ENCODE measurements around the gene RTTN.

RTTN gene

GRCh38 chr18:70127359-70127758 is 78.1 kb downstream of the RTTN start (continued):
- no peak for TF ChIP-seq BACH2 (CRISPR knock-in tag; IDR thresholded peaks at IDR 0.05; ENCODE audit: borderline replicate concordance)
- TF ChIP-seq GLIS3 (CRISPR knock-in tag; IDR thresholded peaks at IDR 0.05) = no peak
- TF ChIP-seq ZC3H10 (CRISPR knock-in tag; IDR thresholded peaks at IDR 0.05) = no peak
- no peak for TF ChIP-seq RARB (CRISPR knock-in tag; IDR thresholded peaks at IDR 0.05)
- no peak for TF ChIP-seq PPARA (CRISPR knock-in tag; IDR thresholded peaks at IDR 0.05; ENCODE audit: borderline replicate concordance)
- no peak for TF ChIP-seq ZNF8 (CRISPR knock-in tag; IDR thresholded peaks at IDR 0.05)
- no peak for TF ChIP-seq SNAI2 (CRISPR knock-in tag; IDR thresholded peaks at IDR 0.05)
- no peak for TF ChIP-seq TCF4 (CRISPR knock-in tag; IDR thresholded peaks at IDR 0.05; ENCODE audit: borderline replicate concordance)
- TF ChIP-seq CREB5 (CRISPR knock-in tag; IDR thresholded peaks at IDR 0.05; ENCODE audit: low read depth) = no peak
- TF ChIP-seq ARNTL (CRISPR knock-in tag; IDR thresholded peaks at IDR 0.05; ENCODE audit: borderline replicate concordance, low read depth) = no peak
- TF ChIP-seq PATZ1 (CRISPR knock-in tag; IDR thresholded peaks at IDR 0.05; ENCODE audit: borderline replicate concordance) = no peak
- TF ChIP-seq TOX (CRISPR knock-in tag; IDR thresholded peaks at IDR 0.05; ENCODE audit: borderline replicate concordance) = no peak

- TF ChIP-seq ESRRG (CRISPR knock-in tag; IDR thresholded peaks at IDR 0.05) (no peak), TCF4 (CRISPR knock-in tag; IDR thresholded peaks at IDR 0.05; ENCODE audit: borderline replicate concordance) (peak; percentile 79), ZNF565 (CRISPR knock-in tag; conservative IDR thresholded peaks at IDR 0.05; ENCODE audit: low read depth) (no peak), OSR1 (CRISPR knock-in tag; IDR thresholded peaks at IDR 0.05) (no peak), TSHZ2 (CRISPR knock-in tag; IDR thresholded peaks at IDR 0.05) (peak; percentile 56; the same call in 1 of the 2 replicates)
- ATAC-seq = no peak
These were observed 78.7 kb downstream of the RTTN start for GRCh38 chr18:70126832-70127231.

- TF ChIP-seq TOX (CRISPR knock-in tag; IDR thresholded peaks at IDR 0.05; ENCODE audit: borderline replicate concordance) (no peak), PATZ1 (CRISPR knock-in tag; IDR thresholded peaks at IDR 0.05; ENCODE audit: borderline replicate concordance) (no peak), ZFP3 (CRISPR knock-in tag; IDR thresholded peaks at IDR 0.05) (no peak)
- ATAC-seq = no peak
These were observed 81.3 kb downstream of the RTTN start for GRCh38 chr18:70124139-70124538.

GRCh38 chr18:70121842-70122241 is 83.6 kb downstream of the RTTN start:
- TF ChIP-seq ZFP30 (CRISPR knock-in tag; IDR thresholded peaks at IDR 0.05) (no peak), ESRRG (CRISPR knock-in tag; IDR thresholded peaks at IDR 0.05) (no peak), OSR1 (CRISPR knock-in tag; IDR thresholded peaks at IDR 0.05) (no peak), RARB (CRISPR knock-in tag; IDR thresholded peaks at IDR 0.05) (no peak), ZFP3 (CRISPR knock-in tag; IDR thresholded peaks at IDR 0.05) (no peak), TCF4 (CRISPR knock-in tag; IDR thresholded peaks at IDR 0.05; ENCODE audit: borderline replicate concordance) (no peak), TSHZ2 (CRISPR knock-in tag; IDR thresholded peaks at IDR 0.05) (no peak), TOX (CRISPR knock-in tag; IDR thresholded peaks at IDR 0.05; ENCODE audit: borderline replicate concordance) (no peak), SNAI2 (CRISPR knock-in tag; IDR thresholded peaks at IDR 0.05) (no peak), ZNF565 (CRISPR knock-in tag; conservative IDR thresholded peaks at IDR 0.05; ENCODE audit: low read depth) (no peak), PPARA (CRISPR knock-in tag; IDR thresholded peaks at IDR 0.05; ENCODE audit: borderline replicate concordance) (no peak), GLIS3 (CRISPR knock-in tag; IDR thresholded peaks at IDR 0.05) (no peak), ARNTL (CRISPR knock-in tag; IDR thresholded peaks at IDR 0.05; ENCODE audit: borderline replicate concordance, low read depth) (no peak), CREB5 (CRISPR knock-in tag; IDR thresholded peaks at IDR 0.05; ENCODE audit: low read depth) (no peak), BACH2 (CRISPR knock-in tag; IDR thresholded peaks at IDR 0.05; ENCODE audit: borderline replicate concordance) (no peak), CSRNP3 (CRISPR knock-in tag; IDR thresholded peaks at IDR 0.05) (no peak)

More at GRCh38 chr18:70121842-70122241, 83.6 kb downstream of the RTTN start:
- ATAC-seq = no peak
